Osteoblast (primary cell): Measurements from ENCODE around the gene SPOP. TPM values are rescaled to one million over a fixed set of nuclear protein-coding genes. Genes with fewer than 3 reads are reported as not detected.
A peak's percentile ranks its signal among the peaks of the same experiment; 100 is the strongest.

Source experiments
- DNase-seq: peaks from one replicate; pipeline ENCODE4 v3.0.0; 2011; ENCODE audit warnings: low spot score, mixed read lengths; ENCODE audit not compliant: insufficient read length; ENCODE audit errors: missing footprints
- H2AFZ ChIP-seq: 2 replicates; pipeline ENCODE4 v1.6.0; 2011; ENCODE audit warnings: mild to moderate bottlenecking, low read length
- H3K27ac ChIP-seq: 2 replicates; pipeline ENCODE4 v1.5.1; 2011; ENCODE audit warnings: mild to moderate bottlenecking, low read depth, low read length, moderate library complexity
- H3K27me3 ChIP-seq: 2 replicates; pipeline ENCODE4 v1.6.0; 2012; ENCODE audit warnings: mild to moderate bottlenecking, control low read depth, inconsistent platforms, low read length, moderate library complexity; ENCODE audit not compliant: insufficient read depth
- H3K36me3 ChIP-seq: 2 replicates; pipeline ENCODE4 v1.5.1; 2011; ENCODE audit warnings: mild to moderate bottlenecking, low read length, control low read depth, moderate library complexity; ENCODE audit not compliant: insufficient read depth
- H3K4me1 ChIP-seq: 2 replicates; pipeline ENCODE4 v1.5.1; 2011; ENCODE audit warnings: mild to moderate bottlenecking, low read length, control low read depth, moderate library complexity; ENCODE audit not compliant: insufficient read depth
- H3K4me2 ChIP-seq: 2 replicates; pipeline ENCODE4 v1.6.0; 2011; ENCODE audit warnings: mild to moderate bottlenecking, low read length; ENCODE audit not compliant: insufficient read depth
- H3K4me3 ChIP-seq: fragments of 200-600 bp; sonication (generic); 3 replicates; pipeline ENCODE4 v1.5.1; 2012; ENCODE audit warnings: mild to moderate bottlenecking, low read length, inconsistent platforms; ENCODE audit not compliant: insufficient read depth
- H3K79me2 ChIP-seq: 2 replicates; pipeline ENCODE4 v1.6.0; 2012; ENCODE audit warnings: mild to moderate bottlenecking, low read length, control low read depth, inconsistent platforms; ENCODE audit not compliant: insufficient read depth
- H3K9me3 ChIP-seq: 2 replicates; pipeline ENCODE4 v1.5.1; 2011; ENCODE audit warnings: low read depth, low read length, control low read depth
- H4K20me1 ChIP-seq: 2 replicates; pipeline ENCODE4 v1.6.0; 2012; ENCODE audit warnings: mild to moderate bottlenecking, low read length, control low read depth; ENCODE audit not compliant: insufficient read depth
- total RNA-seq: library from RNA; depleted of rRNA; stranded (reverse); fragments of >200 nt; gene quantifications from 2 replicates; pipeline ENCODE4 v1.2.3, GENCODE V29; 2012
- TF ChIP-seq, protein P1 (sequence below): IDR thresholded peaks from 2 replicates; pipeline ENCODE4 v1.5.1; 2011; ENCODE audit warnings: mild to moderate bottlenecking, low read depth, low read length, moderate library complexity; ENCODE audit errors: extremely low read depth

The SPOP gene
- total RNA-seq, 1 donor: 55.7 TPM

DNA sequence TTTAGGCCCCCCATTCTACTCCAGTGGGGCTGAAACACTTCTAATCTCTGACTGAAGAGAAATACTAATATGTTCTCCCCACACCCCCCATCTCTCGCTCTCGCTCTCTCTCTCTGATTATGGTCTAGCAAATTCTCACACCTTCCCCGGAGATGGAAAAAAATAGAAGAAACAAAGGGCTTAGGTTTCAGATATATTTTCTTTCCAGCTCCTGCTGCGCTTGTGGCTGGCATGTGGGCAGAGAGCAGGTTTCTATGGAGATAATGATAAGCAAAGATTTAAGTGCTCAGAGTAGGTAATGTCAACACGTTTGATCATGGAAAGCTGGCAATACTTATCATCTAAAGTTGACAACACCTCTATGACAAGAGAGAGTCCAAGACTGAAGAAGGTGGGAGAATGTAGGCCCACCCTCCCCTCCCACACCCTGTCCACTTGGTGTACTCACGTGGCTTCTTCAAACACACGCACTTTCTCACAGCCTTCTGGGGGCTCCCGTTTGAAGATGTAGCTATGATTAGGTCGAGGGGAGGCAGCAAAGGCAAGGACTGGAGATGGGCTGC is 37.9 kb upstream of the SPOP start:
- Histone ChIP-seq H3K79me2 (no peaks in the 10 kb centered on the region), H3K27ac (no peak overlapping the region), H4K20me1 (no peaks in the 10 kb centered on the region), H3K4me3 (no peak overlapping the region), H3K4me1 (peaks cover 8% of the 10 kb centered on the region), H3K9me3 (no peaks in the 10 kb centered on the region), H2AFZ (no peak overlapping the region), H3K4me2 (no peak overlapping the region), H3K36me3 (peaks cover 4% of the 10 kb centered on the region), H3K27me3 (no peaks in the 10 kb centered on the region)
- DNase-seq: no peak
- TF ChIP-seq, protein P1, sequence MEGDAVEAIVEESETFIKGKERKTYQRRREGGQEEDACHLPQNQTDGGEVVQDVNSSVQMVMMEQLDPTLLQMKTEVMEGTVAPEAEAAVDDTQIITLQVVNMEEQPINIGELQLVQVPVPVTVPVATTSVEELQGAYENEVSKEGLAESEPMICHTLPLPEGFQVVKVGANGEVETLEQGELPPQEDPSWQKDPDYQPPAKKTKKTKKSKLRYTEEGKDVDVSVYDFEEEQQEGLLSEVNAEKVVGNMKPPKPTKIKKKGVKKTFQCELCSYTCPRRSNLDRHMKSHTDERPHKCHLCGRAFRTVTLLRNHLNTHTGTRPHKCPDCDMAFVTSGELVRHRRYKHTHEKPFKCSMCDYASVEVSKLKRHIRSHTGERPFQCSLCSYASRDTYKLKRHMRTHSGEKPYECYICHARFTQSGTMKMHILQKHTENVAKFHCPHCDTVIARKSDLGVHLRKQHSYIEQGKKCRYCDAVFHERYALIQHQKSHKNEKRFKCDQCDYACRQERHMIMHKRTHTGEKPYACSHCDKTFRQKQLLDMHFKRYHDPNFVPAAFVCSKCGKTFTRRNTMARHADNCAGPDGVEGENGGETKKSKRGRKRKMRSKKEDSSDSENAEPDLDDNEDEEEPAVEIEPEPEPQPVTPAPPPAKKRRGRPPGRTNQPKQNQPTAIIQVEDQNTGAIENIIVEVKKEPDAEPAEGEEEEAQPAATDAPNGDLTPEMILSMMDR: no peak

DNA sequence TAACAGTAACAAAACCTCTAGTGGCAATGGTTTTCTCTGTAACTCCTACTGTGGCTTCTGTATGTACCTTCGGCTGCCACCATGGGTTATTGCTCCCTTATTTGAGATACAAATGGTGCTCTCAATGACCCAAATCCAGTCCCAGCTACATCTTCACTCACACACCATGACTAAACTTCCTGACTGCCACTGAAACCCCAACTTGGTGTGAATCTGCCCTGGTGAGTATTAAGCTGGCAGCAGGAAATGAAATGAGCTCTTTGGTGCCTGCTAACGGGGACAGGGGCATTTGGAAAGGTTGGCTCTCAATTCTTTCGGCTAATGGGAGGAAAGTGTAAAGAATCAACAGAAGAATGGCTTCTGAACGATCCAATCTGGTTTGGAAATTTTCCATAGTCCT is 37.3 kb upstream of the SPOP start:
- H3K4me1 ChIP-seq: peaks cover 8% of the 10 kb centered on the region
- no peak overlapping the region for H3K4me3 ChIP-seq
- H3K4me2 ChIP-seq: no peak overlapping the region
- no peak overlapping the region for H2AFZ ChIP-seq
- no peaks in the 10 kb centered on the region for H3K79me2 ChIP-seq
- H3K36me3 ChIP-seq: peaks cover 4% of the 10 kb centered on the region
- no peaks in the 10 kb centered on the region for H3K27me3 ChIP-seq
- DNase-seq: no peak
- no peaks in the 10 kb centered on the region for H4K20me1 ChIP-seq
- H3K9me3 ChIP-seq: no peaks in the 10 kb centered on the region
- TF ChIP-seq, protein P1: no peak
- H3K27ac ChIP-seq: no peak overlapping the region

DNA sequence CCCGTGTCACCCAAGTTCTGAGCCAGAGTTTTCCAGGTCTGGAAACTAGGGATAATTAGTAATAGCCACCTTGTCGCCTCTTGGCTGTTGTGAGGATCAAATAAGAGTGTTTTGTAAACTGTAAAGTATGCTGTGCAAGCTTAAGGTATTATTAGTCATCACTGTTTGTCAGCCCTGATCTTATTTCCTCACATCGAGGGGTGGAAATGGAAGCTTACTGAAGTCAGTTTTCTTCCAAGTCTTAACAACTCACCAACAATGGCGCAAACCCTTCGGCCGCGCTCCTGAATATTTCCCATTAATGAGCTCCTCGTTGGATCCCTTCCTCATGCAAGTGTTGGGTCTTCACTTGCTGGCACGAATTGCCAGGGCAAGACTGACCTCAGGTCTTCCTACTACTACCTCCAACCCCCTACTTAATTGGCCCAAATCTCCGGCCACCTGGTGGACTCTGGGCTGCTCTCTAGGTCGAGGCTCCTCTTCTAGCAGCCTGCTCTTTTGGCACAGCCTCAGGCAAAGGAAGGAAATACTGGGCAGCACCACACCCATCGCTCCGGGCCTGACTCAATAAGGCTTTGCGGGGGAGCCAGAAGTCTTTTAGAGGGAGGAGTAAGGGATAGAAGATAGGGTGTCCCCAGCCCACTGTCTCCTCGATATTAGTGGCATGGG is 30.8 kb upstream of the SPOP start:
- Histone ChIP-seq H3K4me3 (peak overlapping the region; percentile 91), H4K20me1 (peaks cover 2% of the 10 kb centered on the region), H3K27ac (peak overlapping the region; percentile 99), H2AFZ (peak overlapping the region; percentile 84), H3K79me2 (peaks cover 22% of the 10 kb centered on the region), H3K4me1 (peaks cover 18% of the 10 kb centered on the region), H3K27me3 (no peaks in the 10 kb centered on the region), H3K36me3 (peaks cover 23% of the 10 kb centered on the region), H3K4me2 (peak overlapping the region; percentile 92), H3K9me3 (no peaks in the 10 kb centered on the region)
- TF ChIP-seq, protein P1: peak; percentile 8
- no peak for DNase-seq
